GM21367 (cell line): ENCODE measurements around the gene CLEC18B.
A peak's percentile ranks its signal among the peaks of the same experiment; 100 is the strongest.
"Not testable (repeated sequence)": the region's sequence is repeated elsewhere in the genome, so short reads cannot be mapped to it uniquely, and the experiment has no call there.

Experiments used
- ATAC-seq: cut with Tn5 transposase; IDR thresholded peaks from one replicate; pipeline ENCODE4 v1.9.1; 2021; ENCODE audit not compliant: unreplicated experiment

The CLEC18B gene

DNA sequence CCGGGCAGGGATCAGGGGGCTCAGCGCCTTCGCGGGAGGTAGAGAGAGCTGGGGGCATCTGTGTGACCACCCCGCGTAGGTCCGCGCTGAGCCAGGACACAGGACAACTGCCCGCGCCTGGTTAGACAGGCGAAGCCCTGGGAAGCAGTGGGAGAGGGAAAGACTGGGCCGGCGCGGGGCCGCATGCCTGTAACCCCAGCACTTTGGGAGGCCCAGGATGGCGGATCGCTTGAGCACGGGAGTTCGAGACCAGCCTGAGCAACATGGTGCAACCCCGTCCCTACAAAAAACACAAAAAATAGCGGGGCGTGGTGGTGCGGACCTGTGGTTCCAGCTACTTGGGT, 13.9 kb downstream of the CLEC18B start:
- not testable (repeated sequence) for ATAC-seq

DNA sequence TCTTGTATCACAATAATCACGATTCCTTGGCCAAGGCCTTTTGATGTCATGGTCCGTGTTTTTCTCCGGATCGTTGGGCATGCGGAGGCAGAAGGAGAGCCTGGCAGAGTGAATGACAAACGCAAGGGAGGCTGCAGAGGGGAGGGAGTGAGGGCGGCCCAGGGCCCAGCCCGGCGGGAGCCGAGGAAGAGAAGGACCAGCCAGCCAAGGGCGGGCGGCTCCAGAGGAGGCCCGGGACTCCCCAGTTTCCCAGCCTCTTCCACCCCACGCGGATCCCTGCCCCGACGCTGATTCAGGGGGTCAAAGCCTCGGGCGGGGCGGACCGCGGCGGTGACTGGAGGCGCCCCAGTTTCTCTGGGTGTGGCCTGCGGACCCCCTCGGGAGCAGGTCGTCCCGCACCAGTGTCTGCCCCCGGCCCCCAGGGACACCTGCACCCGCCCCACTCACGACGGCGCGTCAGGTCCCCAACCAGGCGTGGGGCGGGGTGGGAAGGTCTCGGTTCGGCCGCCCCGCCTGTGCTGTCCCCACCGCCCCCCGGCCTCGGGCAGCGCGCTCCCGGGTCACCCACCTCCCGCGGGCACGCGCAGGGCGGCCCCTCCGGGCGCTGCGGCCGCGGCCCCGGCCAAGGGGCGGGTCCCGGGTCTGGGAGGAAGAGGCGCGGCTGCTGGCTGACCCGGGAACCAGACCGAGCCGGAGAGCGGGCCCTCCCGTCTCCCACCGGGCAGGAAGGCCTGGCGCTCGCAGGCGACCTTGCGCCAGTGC, 14.5 kb downstream of the CLEC18B start:
- ATAC-seq = not testable (repeated sequence)

DNA sequence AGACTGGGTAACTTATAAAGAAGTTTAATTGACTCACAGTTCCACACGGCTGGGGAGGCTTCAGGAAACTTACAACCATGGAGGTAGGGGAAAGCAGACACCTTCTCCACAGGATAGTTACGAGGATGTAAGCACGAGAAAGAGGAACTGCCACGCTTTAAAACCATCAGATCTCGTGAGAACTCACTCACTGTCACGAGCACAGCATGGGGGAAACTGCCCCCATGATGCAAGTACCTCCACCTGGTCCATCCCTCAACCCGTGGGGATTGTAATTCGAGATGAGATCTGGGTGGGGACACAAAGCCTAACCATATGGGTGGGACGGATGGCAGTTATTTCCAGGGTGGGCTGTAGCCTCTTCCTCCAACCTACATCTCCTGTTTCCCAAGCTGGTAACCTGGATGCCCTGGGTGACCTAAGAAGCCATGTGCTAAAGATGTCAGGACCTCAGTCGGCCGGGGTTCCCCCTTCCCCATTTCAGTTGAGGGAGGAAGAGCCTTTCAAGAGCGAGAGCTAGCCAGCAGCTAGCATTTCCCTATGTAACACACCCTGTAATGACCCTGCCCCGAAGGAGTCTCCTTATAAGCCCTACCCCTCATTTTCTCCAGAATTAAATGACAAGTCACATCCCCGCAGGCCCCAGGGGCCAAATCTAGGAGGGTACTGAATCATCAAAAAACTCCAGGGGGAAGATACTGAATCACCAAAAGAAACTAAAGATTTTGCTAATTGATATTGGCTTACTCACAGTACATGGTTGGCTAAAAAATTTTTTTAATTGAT, 16.9 kb downstream of the CLEC18B start:
- ATAC-seq = not testable (repeated sequence)

DNA sequence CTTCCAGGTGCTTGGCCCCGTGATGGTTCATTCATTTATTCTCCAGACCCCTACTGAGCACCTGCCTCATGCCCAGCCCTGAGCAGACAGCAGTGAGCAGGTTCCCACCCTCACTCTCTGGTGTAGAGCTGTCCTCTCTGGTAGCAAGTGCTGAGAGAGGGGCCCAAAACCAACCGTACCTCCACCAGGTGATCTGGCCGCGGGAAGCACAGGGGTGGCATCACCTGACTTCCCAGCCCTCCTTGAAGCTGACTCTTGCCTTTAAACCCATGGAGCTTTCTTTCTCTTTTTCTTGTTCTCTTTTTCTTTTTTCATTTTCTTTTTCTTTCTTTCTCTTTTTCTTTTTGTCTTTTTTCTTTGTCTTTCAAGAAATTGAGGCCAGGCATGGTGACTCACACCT, 21.0 kb downstream of the CLEC18B start:
- not testable (repeated sequence) for ATAC-seq

DNA sequence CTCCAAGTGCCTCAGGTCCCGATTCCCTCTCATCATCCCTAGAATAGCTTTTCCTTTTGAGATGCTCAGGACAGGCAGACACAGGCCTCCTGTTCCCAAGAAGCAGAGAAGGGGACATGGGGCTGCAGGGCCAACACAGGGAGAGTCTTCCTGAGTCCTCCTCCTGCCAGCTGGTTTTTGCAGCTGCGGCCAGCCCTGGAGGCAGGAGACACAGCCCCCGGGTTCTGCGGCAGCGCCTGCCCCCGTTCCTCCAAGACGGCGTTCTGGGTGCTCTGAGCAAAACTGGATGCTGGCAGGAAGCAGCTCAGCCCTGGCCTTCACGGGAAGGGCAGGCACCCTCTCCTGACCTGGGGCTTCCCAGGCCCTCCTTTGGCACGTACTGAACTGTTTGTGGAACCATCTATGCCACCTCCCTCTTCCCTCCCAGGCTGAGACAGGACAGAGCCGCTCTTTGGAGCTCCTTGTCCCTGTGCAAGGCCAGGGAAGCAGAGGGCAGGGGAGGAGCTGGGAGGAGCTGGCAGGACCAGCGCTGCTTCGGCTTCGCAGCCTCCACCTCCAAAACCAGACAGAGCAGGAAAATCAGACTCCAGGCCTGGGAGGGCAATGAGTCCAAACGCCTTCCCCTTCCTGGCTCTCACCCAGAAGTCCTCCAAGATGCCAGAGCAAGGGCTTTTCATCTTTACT, 22.9 kb downstream of the CLEC18B start:
- not testable (repeated sequence) for ATAC-seq

DNA sequence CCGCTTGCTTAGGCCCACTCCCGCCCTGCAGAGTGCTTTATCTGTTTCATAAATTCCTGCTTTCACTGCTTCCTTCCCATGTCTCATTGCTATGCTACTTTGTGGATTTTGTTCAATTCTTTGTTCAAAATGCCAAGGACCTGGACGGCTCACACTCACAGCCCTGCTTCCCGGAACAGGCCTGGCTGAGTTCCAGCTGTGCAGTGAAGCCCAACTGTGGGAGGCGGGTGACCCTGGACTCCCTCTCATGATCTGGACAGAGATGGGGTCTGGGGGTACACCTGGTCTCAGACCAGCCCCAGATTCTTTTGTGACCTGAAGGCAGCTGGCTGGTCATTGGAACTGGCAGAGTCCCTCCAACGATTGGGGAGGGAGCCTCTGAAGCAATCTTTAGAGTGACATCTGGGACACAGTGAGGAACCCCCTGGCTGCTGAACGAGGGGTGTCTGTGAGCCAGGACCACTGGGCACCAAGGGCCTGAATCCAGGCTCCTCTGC, 24.7 kb downstream of the CLEC18B start:
- not testable (repeated sequence) for ATAC-seq

DNA sequence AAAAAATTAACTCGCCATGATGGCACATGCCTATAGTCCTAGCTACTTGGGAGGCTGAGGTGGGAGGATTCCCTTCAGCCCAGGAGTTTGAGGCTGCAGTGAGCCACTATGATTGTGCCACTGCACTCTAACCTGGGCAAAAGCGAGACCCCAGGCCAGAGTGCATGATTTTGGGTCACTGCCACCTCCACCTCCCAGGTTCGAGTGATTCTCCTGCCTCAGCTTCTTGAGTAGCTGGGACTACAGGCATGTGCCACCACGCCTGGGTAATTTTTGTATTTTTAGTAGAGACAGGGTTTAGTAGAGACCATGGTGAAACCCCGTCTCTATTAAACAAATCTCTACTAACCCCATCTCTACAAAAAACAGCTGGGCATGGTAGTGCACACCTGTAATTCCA, 26.7 kb downstream of the CLEC18B start:
- ATAC-seq = not testable (repeated sequence)

DNA sequence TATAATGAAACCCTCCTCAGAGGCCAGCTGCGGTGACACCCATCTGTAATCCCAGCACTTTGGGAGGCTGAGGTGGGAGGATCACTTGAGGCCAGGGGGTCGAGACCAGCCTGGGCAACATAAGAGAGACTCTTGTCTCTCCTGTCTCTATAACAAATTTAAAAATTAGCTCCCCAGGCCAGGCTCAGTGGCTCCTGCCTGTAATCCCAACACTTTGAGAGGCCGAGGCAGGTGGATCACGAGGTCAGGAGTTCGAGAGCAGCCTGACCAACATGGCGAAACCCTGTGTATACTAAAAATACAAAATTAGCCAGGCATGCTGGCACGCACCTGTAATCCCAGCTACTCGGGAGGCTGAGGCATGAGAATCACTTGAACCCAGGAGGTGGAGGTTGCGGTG, 27.1 kb downstream of the CLEC18B start:
- ATAC-seq = not testable (repeated sequence)

DNA sequence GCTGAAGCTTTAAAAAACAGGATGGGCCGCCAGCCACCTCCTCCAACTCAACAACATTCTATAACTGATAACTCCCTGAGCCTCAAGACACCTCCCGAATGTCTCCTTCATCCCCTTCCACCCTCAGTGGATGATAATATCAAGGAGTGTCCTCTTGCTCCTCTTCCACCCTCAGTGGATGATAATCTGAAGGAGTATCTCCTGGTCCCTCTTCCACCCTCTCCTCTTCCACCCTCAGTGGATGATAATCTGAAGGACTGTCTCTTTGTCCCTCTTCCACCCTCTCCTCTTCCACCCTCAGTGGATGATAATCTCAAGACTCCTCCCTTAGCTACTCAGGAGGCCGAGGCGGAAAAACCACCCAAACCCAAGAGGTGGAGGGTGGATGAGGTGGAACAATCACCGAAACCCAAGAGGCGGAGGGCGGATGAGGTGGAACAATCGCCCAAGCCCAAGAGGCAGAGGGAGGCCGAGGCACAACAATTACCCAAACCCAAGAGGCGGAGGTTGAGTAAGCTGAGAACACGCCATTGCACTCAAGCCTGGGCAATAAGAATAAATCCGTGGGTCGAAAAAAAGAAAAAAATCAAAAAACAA, 29.7 kb downstream of the CLEC18B start:
- ATAC-seq = not testable (repeated sequence)

DNA sequence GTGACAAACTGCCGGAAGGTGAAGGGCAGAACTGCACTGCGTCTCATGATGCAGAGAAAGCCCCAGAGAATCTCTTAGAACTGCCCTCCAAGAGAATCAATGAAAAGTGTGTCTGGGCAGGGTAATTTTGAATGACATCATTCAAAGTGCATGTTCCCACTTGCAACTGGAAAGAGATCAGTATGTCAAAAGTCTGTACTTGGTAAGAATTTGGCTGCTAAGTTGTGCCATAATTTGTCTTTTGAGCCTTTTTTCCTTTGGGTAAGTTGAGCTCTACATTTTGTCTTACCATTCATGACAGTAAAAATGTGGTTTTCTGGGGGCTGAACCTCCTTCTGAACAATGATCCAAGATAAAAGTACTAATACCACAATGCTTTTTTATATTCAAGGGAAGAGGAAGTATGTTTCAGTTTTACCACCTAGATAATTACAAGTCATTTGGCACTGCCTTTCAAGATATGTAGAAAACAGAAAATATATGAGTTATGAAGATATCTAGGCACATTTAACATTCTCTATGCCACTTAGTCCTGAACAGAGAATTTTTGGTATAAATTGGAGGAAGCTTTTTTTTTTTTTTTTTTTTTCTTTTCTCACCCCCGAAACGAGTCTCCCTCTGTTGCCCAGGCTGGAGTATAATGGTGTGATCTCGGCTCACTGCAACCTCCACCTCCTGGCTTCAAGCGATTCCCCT, 38.8 kb downstream of the CLEC18B start:
- not testable (repeated sequence) for ATAC-seq

DNA sequence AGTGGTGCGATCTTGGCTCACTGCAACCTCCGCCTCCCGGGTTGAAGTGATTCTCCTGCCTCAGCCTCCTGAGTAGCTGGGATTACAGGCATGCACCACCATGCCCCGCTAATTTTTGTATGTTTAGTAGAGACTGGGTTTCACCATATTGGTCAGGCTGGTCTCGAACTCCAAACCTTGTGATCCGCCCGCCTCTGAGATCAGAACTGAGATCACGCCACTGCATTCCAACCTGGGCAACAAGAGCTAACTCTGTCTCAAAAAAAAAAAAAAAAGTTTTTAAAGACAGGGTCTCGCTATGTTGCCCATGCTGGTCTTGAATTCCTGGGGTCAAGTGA, 47.5 kb downstream of the CLEC18B start:
- not testable (repeated sequence) for ATAC-seq

DNA sequence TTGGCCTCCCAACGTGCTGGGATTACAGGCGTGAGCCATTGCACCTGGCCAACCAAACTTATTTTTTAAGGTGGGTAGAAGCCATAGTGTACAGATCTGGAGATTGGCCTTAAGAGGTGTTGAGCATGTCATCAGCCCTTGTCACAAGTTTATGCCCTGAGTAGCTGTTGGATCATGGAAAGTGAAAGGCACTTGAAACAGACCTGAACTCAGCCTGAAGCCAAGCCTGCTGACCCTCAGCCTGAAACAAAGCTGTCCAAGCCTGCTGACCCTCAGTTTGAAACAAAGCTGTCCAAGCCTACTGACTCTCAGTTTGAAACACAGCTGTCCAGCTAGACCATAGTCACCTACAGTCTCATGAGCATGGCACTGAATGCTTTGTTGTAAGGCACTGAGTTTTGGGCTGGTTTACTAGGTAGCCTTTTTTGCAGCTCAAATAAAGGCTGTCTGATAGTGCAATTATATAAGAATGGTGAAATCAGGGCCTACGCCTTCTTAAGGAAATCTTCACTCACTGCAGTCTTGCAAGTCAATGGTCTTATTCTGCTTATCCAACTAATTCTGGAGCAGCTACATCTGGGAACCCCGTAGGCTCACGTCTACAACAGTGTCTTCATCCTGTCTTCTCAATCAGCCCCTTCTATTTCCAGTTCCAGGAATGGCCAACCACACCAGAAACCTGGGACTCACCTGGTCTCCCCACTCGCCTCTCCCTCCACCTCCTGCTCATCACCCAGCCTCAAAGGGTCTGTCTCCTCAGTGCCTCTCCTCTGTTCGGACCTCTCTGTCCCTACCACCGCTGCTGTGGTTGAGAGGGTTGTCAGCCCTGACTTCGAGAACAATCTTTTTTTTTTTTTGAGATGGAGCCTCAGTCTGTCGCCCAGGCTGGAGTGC, 48.1 kb downstream of the CLEC18B start:
- ATAC-seq = no peak

DNA sequence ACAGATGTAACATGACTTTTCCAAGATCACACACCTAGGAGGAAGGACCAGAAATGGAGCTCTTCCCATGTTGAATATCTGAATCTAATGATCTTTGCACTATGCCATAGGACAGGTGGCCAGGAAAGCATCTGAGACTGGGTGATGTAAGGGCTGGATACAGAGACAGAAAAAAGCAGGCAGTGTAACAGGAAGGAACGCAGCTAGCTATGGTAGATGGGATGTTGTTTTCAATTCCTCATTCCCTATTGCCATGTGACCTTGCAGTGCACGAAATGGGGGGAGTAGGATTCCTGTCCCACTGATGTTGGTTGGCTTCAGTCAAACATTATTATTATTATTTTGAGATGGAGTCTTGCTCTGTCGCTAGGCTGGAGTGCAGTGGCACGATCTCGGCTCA, 48.9 kb downstream of the CLEC18B start:
- no peak for ATAC-seq

DNA sequence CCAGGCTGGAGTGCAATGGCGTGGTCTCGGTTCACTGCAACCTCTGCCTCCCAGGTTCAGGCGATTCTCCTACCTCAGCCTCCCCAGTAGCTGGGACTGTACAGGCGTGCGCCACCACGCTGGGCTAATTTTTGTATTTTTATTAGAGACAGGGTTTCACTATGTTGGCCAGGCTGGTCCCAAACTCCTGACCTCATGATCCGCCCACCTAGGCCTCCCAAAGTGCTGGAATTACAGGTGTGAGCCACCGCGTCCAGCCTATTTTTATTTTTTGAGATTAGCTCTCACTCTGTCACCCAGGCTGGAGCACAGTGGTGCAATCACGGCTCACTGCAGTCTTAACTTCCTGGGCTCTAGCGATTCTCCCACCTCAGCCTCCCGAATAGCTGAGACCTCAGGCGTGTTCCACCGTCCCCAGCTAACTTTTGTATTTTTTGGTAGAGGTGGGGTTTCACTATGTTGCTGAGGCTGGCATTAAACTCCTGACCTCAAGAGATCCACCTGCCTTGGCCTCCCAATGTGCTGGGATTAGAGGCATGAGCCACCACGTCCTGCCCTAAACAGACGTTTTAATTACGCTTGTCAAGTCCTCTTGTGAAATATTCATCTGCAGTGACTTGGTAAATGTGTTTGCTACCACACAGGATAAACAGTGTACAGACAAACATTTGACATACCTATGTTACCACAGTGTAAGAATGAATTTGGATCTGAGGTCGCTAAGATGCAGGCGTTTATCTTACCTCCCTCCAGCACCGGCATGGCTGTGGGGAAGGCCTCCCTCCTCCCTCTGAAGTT, 50.7 kb downstream of the CLEC18B start:
- not testable (repeated sequence) for ATAC-seq

DNA sequence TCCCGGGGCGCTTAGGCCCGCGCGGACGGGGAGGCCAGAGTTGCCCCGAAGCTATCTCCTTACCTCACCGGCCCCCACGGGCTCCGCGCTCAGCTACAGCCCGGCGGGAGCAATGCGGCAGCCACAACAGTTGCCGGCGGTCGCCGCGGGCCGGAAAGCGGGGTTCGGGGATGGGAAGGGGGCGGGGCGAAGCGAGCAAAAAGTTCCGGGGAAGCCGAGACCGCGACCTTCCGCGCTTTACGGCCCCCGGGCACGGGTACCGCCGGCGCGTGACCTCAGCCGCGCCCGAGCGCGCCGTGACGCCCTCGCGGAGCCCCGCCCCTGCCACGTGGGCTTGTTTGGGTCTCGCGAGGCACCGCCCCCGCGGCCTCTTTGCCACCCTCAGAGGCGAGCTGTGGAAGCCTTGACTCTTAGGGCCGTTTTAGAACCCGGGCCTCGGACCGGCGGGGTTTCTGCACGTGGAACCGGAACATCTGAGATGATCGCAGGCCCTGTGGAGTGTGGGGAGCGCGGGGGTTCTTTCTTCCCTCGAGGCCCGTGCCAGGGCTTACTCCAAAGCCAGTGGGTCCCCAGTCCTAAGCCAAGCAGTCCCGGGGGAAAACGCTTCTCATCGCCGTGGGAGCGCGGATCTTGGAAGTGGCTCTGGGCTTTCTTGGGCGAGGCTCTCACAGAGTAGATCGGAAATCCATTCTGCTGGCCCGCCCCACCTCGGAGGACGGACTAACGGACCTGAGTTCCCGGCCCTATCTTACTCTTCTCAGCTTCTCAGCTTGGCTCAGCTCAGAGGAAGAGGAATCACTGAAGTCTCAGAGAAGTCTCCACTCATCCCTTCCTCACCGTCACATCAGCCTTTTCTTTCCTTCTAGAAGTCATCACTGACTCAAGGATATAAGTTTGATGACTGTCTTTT, 53.0 kb downstream of the CLEC18B start:
- ATAC-seq = peak; percentile 92

DNA sequence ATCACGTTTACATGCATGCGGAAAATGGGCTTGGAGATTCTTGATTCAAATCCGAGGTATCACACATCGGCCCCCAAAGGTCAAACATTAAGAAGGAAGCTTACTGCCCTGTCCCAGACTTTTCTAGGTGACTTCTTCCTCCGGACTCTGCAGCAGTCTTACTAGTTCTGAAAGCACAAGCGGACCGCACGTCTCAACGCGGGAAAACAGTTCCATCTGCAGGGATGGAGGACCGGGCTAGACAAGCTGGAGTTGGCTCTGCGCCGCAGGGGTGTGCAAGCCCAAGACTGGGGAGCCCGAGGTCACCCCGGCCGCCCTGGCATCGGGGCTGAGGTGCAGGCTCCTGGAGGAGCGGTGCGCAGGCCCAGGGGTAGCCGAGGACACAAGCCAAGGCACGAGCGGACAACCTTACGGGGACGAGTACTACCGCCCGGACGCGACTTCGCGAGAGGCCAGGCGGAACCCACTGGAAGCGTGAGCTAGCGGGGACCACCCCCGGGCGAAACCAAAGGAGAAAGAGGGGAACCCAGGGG, 53.7 kb downstream of the CLEC18B start:
- ATAC-seq = peak; percentile 40
